Activated T-helper 1 cell treated with Interleukin-2 at 50 U/mL for 16 hours (primary cell): ENCODE data around the gene RUFY4.

ENCODE experiments used
- DNase-seq: peaks from one replicate; pipeline ENCODE4 v3.0.0-alpha.2; 2020; ENCODE audit warnings: low read depth

RUFY4 gene

DNA sequence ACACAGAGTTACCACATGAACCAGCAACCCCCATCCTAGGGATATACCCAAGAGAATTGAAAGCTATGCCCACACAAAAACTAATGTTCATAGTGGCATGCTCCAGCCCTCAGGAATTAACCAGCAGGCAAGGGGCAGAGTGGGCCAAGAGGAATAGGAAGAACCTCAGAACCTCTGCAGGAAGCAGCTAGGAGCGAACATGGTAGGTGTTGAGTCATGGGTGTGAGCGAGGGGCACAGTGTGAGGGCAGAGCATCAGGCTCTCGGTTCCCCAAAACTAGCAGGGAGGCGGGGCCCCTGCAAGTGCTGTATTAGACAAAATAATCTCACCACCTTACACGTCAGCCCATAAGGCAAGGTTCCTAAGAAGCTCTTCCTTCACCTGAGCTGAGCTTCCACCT is 5.6 kb upstream of the RUFY4 start:
- DNase-seq: no peak

DNA sequence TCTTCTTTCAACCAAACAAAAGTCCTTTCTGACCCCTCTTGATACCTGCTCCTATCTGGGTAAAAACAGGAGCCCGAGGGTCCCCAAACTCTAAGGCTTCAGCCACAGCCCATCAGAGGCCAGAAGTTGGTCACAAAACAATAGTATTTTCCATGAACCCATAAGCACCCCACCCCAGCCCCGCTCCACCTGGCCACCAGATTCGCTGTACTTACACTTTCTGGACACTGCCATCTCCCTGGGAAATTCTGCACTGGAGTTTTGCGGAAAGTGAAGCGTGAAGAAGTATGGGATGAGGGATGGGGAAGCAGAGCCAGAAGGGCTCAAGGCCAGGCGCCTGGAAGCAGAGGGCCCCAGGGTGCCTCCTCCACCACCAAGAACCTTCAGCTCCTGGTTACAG is 5.2 kb upstream of the RUFY4 start:
- DNase-seq: no peak

DNA sequence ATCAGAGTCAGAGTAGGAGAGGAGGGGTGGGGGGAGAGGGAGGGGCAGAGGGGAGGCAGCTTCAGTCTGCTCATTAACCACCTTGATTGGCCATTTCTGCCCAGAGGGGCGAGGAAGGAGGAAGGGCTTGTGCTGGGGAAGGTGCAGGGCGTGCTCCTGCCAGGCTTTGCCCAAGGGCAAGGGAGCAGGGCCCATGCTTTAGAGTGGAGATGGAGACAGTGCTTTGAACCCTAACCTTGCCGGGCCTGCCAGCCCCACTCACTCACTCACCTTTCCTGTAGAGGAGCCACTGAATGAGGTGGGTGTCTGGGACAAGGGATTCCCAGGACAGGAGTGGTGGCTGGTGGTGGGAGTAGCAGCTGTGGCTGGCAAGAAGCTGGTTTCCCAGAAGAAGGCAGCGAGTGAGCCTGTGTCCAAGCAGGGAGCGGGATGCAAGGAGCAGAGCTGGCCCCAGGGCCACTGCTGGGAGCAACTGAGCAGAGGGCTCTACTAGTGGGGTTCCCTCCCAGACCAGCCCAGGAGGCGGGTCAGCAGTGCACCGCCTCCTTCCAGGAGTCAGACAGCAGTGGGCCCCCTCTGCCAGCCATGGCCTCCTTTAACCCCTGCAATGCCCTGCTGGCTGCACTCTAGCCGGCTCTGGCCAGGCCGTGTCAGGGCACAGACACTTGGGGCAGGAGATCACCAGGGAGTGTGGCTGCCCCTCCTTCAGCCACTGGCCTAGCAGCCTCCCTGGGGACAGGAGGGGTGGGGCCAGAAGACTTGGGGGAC is 3.6 kb upstream of the RUFY4 start:
- DNase-seq: no peak

DNA sequence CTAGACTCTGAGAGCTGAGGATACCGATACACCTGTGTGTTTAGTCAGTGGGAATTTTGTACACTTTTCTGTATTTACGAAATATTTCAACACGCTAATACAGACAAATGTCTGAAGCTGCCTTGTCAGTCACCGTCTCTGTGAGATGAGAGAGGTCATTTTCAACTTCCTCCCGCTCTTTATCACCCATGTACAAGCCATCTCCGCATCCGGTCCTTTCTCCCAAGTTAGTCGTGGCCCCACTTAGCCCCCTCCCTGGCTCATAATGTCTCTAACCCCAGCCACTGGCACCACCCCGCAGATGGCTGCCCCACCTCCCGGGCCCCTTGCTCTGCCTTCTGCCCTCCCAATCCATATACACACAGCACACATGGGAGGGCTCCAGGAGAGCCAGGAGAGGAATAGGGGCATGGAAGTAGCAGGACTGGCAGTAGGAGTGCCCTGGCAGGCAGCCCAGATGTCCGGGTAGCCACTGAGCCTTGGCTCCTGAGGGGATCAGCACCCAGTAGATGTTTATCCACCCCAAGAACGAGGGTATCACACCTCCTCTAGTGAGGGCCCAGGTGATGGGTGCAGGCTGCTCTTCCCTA is 2.0 kb upstream of the RUFY4 start:
- DNase-seq: no peak

DNA sequence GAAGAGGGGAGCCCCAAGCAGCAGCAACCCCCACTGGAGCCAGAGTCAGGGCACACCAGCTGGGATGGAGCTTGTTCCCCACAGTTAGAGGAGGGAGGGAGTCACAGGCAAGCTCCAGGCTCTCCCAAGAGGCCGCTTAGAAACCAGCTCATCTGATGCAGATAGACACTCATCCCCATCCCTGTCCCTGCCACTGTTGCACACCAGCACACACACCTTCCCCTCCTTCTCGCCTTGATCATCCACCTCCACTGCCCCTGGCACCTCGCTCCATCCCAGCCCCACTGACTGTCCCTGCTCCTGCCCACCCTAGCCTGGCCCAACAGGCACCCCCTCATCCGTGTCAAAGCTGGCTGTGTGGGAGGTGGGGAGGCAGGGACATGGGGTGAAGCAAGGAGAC is 1.5 kb upstream of the RUFY4 start:
- DNase-seq: no peak

DNA sequence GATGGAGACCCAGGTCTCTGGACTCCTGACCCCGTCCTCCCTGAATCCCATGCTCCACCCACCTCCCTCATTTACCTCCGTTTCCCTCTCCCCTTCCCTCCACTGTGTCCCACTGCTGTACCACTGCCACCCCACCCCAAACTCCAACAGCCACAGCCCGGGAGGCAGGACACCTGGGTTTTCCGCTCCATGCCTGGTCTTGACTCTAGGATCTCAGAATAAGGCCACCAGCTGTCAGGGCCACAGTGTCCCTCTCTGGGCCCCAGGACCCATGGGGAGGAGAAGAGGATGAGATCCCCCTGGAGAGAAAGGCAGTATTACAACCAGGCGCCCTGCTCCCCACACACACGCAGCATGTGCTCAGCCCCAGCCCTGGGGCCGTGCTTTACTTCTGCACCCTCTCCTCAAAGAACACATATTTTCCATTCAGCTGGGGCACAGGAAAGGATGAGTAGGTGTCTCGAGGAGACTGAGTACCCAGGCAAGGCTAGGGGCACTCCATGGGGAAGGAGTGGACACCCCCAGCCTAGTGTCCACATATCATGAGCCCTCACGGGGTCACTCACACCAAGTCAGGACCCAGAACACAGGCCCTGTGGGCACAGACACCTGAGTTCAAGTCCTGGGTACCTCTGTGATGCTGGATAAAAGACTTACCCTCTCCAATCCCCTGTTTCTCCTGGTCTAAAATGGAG is 700 bp downstream of the RUFY4 start:
- DNase-seq: no peak

DNA sequence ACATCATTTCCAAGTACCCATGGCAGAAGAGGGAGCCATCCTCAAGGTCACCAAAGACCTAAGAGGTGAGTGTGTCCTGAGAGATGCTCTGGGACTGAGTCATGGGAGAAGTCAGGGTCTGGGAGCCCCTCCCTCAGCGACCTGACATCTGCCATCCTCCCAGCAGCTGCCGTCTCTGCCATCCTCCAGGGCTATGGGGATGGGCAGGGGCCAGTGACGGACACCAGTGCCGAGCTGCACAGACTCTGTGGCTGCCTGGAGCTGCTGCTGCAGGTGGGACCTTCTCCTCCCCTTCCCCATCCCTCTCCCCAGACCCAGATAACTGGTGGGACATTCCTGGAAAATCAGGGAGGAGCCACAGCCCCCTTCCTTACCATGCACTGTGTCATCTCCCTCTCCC is 1.5 kb downstream of the RUFY4 start:
- DNase-seq: no peak

DNA sequence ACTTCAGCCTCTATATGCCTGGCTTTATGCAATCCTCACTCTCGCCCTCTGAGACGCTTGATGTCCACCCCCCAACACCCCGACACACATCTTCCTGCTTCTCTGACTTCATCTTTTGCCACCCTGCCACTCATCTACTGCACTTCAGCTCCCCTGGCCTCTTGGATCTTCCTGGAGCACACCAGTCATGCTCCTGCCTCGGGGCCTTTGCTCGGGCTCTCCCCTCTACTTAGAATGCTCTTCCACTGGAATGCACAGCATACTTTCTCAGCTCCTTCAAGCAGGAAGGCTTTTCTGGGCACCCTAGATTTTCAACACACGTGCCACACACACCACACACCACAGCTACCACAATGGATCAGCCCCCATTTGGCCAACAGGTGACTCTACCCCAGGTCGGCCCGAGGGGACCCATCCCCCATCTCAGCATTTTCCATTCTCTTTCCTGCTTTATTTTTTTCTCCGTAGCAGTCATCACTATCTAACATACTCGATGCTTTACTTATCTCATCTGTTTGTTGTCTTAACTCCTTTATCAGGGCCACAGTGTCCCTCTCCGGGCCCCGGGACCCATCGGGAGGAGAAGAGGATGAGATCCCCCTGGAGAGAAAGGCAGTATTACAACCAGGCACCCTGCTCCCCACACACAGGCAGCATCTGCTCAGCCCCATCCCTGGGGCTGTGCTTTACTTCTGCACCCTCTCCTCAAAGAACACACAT is 2.3 kb downstream of the RUFY4 start:
- no peak for DNase-seq

DNA sequence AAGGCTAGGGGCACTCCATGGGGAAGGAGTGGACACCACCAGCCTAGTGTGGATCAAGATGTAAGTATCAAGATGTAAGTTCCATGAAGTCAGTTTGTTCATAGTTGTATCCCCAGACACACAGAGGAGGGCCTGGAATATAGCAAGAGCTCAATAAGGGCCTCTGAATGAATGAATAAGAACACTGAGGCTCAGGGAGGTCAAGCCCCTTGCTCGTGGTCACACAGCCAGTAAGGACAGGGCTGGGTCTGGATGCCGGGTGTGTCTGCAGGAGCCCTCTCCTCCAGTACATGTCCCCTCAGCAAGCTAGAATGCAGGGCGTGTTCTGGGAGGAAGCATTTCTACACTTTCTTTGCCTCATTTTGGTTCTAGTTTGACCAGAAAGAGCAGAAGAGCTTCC is 2.9 kb downstream of the RUFY4 start:
- no peak for DNase-seq

DNA sequence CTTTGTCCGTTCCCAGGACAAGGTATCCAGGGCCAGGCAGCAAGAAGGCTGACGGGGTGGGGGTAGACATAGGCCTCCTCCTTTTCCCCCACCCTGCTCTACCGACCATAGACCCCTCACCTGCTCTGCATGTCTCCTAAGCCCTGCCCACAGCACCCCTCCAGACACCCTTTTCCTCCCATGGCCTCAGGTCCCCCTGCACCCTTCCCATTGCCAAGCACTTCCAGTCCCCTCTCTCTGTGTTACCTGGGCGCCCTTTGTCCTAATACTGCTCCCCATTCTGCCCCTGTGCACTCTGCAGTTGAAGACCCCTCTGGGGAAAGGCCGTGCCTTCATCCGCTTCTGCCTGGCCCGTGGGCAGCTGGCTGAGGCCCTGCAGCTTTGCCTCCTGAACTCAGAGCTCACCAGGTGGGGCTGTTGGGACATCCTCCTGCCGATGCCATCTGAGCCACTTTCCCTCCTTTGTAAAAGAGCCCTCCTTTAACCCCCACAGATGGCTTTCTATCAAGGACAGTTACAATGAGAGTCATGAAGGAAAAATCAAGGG is 3.5 kb downstream of the RUFY4 start:
- no peak for DNase-seq

DNA sequence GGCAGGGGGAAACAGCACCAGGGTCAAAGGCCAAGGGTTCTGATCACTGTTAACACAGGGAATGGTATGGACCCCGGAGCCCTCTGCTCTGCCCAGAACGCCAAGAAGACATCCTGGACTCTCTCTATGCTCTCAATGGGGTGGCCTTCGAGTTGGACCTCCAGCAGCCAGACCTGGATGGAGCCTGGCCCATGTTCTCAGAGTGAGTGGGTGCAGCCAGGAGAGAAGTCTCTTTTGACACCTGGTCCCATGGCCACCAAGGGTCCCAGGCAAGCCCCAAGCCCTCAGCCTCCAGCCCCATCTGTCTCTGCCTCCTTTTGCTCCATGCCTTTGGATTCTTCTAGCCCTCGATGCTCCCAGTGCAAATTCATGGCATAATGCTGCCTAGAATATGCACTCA is 4.1 kb downstream of the RUFY4 start:
- no peak for DNase-seq

DNA sequence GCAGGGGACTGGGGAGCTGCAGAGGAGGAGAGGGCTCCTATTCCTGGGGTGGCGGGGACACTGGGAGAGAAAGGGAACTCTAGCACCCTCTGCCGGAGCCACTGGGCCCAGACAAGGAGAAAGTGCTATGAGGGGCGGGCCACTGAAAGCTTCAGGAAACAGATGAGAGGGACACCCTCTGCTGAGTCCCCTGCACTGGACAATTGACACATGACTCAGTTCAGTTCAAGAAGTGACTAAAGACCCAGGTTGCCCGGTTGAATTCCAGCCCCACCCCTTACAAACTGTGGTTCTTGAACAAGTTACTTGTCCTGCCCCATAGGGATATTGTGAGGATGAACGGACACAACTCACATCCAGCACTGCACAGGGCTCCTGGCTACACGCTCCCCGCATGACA is 5.0 kb downstream of the RUFY4 start:
- no peak for DNase-seq

DNA sequence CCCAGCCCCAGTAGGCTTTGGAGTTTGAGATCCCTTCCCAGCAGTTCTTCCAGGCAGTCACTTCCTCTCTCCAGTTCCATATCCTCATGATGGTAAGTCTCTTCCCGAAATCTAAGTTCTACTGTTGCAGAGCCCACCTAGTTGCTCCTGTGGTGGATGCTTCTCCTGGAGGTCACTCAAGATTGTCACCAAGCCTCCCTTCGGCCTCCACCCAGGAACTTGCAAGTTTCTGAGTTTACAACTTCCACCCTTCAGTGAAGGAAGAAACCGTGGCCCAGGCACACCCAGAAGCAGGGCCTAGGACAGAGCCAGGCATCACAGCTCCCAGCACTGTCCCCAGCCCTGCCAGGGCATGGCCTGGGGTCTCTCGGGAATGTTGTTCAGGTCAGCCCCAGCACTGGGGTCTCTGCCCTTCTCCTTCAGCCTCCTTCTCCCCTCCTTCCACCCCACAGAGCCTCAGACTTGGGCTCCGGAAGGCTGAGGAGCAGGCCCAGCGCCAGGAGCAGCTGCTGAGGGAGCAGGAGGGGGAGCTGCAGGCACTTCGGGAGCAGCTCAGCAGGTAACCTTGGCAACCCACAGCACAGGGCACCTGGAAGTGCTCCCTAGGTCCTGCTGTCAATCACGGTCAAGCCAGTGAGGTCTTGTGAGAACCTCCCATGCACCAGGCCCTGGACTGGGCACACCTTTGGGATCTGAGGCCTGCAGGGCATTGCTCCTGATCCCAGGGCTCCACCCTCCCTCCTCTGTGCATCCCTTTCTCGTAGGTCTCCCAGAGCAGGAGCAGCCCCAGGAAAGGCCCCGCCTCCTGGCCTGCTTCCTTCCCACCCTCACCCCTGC is 7.1 kb downstream of the RUFY4 start:
- DNase-seq: no peak

DNA sequence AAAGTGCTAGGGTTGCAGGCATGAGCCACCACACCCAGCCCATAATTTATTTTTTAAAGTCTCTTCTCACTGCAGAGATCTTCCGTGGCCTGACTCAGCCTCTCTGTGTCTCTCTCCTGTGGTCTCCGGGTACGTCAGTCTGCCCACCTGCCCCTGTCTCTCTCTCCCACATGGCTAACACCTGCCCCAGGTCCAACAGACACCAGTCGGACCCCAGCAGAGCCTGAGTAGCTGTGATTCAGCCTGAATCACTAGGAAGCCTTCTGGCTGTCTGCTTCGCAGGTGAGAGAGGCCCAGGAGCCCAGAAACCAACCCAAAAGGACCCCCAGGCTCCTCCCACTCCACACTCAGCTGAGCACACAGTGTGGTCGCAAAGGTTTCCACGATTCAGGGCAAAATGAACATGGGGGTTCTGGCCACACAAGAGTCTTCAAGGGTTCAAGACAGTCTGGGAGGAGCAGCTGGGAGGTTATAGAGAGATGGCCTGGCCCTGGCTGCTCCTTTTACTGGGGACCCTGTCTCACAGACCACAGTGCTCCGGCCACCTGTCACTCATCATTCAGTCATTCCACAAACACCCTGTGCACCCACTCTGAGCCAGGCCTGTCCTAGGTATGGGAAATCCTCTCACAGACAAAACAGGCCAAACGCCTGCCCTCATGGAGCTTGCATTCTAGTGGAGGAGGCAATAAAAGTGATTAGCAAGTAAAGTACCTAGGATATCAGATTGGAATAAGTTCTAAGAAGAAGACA is 8.6 kb downstream of the RUFY4 start:
- DNase-seq: no peak

DNA sequence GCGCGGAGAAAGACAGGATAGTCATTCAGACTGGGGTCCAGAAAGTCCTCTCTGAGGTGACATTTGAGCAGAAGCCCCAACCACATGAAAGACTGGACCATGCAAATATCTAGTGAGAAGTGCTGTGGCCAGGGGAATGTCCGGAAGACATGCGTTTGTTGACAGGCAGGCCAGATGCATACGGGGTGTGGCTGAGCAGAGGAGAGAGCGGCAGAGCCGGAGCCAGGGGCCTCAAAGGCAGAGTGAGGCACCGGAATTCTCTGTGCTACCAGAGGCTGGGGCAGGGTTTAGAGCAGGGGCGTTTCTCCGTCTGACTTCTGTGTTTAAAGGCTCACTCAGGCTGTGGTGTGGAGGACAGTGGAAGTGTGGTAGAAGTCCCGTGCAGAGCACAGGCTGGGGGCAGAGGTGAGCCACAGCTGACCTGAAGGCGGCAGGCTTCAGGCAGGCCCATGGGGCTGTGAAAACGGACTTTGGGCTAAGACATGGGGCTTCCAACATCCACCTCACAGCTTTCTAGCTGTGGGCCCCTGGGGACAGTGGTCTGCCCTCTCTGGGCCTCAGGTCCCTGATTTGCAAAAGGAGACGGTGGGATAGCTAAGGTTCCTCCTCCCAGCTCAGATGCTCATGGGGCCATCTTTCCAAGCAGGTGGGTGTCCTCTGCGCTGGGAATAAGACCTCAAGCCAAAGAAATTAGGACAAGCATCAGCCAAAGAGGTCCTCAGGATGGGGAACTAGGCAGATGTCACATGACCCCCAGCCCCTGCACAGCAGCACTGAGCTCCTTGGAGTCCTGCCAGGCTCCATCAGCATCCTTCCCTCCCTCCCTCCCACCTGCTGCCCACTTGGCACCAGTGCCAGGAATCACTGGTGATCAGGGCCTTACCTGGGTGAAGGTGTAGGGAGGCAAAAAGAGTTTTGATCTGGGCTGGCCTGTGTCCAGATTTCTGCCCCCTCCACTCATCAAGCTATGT is 11.2 kb downstream of the RUFY4 start:
- DNase-seq: no peak

DNA sequence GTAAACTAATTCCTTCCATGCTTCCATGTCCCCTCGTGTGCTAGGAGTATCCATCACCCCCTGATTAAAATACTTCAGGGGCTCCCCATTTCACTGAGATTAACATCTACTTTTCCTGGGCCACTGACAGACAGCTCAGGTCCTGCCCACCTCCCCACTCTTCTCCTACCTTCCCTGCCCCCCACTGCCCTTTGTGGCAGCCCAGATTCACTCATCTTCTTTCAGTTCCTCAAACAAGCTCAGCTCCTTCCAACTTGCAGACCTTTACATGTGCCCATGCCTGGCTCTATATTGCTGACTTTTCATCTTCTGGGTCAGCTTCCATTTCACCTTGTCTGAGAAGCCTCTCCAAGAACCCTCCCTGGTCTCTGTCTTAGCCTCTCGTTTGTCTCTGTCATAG is 12.0 kb downstream of the RUFY4 start:
- DNase-seq: no peak

DNA sequence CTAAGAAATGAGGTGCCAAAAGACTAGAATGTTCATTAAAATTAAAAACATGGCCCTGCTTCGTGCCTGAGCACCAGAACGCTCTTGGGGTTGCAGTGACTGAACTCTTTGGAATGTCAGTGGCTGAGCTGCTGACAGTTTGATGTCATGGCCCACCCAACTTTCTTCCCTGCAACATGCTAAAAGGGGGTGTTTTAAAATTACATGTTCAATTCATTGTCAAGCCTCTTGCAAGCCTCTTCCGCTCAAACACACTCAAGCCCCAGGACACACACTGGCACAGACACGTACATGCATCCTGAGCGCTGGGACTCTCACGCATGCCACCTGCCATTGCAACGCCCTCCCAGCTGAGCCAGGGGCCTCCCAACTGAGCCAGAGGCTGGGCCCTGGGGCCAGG is 12.6 kb downstream of the RUFY4 start:
- no peak for DNase-seq

DNA sequence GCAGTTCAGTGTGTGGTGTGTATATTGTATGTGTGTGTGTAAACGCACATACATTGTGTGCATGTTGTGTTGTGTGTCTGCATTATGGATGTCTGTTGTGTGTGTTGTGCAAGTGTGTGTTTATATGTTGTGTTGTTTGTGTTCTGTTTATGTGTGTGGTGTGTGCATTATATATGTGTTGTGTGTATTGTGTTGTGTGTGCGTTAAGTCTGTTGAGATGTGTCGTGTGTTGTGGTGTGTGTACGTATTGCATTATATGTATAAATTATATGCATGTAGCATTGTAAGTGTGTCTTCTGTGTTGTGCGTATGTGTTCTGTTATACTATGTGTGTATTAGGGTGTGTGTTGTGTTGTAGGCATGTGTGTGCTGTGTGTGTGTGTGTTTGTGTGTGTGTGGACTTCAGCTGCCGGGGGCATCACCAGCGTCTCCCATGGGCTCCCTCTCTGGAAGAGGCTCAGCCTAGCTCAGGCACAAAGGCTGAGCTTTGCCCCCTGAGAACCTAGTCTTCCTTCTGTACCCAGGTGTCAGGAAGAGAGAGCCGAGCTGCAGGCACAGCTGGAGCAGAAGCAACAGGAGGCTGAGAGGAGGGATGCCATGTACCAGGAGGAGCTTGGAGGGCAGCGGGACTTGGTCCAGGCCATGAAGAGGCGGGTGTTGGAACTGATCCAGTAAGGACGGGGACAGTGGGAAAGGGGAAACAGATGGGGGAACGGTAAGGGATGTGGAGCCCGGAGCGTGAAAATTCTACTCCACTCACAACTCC is 13.7 kb downstream of the RUFY4 start:
- no peak for DNase-seq

DNA sequence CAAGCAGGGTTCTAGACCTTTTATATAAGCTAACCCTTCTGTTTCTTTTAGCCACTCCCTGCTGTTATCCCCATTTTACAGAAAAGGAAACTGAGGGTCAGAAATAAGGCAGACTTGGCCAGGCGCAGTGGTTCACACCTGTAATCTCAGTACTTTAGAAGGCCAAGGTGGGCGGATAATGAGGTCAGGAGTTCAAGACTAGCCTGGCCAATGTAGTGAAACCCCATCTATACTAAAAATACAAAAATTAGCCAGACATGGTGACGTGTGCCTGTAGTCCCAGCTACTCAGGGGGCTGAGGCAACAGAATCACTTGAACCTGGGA is 14.3 kb downstream of the RUFY4 start:
- no peak for DNase-seq
